B cell (primary cell): Measurements from ENCODE around the gene CPNE4.

Experiments
- CTCF ChIP-seq: fragments of 200-600 bp; IDR thresholded peaks from one replicate; pipeline ENCODE4 v1.8.0; 2022; ENCODE audit warnings: antibody characterized with exemption, mild to moderate bottlenecking
- EZH2 ChIP-seq: IDR thresholded peaks from 2 replicates; pipeline ENCODE4 v1.6.1; 2012; ENCODE audit warnings: borderline replicate concordance, low read depth, mild to moderate bottlenecking, moderate library complexity, low read length; ENCODE audit not compliant: insufficient read depth, poor library complexity, severe bottlenecking

DNA sequence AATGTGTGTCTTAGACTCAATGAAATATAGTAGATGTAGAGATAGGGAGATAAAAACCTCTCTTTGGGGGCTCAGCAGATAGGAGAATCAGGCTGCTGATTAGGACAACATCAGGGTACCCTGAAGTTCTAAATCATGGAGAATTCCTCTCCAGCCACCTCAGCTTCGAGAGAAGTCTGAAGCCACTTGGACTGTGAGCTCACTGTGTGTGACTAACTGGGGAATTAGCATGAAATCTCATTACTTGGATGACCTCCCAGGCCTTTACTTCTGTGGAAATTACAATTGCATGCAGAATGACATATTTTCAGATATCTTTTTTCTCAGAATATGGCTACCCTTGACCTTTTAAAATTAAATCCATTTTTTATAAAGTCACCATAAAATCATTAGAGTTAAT lies 404.0 kb downstream of the CPNE4 start:
- TF ChIP-seq CTCF (no peak), EZH2 (no peak)
